Measurements from ENCODE around the gene THBD.

THBD gene

DNA sequence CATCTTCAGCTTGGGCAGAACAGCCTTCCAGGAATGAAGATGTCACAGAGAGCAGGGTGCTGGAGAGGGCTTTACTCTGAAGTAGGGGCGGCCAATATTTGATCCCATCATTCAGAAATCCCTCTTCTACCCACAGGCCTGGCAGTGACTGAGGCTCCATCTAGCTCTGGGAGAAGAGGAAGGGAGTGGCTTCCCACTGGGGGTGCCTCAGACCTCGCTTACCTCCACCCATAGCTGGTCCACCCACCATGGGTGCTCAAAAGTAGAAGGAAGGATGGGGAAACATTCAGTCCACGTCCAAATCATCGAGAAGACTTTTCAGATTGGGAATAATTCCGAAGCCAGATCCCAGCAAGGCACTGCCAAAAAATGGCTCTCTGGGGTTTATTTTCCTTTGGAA, 11.8 kb upstream of the THBD start:
- no peak for DNase-seq

- DNase-seq, result no peak
Measured at GRCh38 chr20:23060629-23061028, 11.2 kb upstream of the THBD start.

- DNase-seq, result no peak
Measured at GRCh38 chr20:23059846-23060245, 10.4 kb upstream of the THBD start.

DNA sequence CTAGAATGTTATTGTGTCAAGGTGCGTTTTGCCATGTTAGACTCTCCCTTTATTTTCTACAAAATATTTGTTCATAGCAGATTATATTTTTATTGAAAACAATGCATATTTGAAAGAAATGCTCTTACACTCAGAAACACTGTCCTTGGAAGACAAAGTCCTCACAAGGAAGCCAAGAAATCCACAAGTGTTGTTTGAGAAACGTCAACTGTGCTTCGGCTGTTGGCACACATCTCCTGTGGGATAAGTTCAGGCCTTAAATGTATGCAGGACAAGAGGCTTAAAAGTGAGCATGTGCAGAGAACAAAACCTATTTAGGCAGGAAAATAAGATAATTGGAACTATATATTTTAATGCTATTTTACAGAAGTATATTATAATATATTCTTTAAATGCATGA, 9.5 kb upstream of the THBD start:
- no peak for DNase-seq

DNA sequence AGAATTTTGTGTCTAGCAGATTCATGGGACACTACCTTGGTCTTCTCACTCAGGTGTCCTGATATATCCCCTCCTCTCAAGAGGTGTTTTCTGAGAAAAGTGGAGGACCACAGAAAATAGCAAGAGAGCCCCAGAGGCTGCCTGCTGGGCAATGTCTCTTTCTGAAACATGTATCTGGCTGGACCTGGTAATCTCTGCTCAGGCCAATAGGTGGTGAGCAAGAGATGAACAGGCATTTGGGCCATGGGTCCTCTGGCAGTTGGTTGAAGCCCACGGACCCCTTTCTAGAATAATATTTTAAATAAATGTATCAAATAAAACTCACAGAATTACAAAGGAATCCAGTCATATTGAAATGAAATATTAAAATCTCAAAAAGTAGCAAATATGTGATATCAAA, 8.8 kb upstream of the THBD start:
- no peak for DNase-seq

DNA sequence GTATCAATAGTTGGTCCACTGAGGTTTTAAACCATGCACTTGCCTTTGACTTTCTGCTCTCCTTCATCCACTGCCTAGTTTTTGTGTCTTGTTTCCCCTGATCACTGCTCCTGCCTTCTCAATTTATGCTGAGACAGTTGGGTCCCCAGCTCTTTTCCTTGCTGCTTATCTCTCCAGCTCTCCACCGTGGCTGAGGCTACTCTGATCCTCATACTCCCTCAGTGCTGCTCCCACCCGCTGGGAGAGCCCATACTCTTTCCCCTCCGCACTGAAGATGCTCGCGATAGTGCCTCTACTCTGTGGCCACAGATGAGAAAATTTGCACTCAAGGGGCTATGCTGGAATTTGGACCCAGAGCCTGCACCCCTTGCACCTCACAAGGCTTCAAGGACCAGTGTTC, 3.4 kb upstream of the THBD start:
- no peak for DNase-seq

DNA sequence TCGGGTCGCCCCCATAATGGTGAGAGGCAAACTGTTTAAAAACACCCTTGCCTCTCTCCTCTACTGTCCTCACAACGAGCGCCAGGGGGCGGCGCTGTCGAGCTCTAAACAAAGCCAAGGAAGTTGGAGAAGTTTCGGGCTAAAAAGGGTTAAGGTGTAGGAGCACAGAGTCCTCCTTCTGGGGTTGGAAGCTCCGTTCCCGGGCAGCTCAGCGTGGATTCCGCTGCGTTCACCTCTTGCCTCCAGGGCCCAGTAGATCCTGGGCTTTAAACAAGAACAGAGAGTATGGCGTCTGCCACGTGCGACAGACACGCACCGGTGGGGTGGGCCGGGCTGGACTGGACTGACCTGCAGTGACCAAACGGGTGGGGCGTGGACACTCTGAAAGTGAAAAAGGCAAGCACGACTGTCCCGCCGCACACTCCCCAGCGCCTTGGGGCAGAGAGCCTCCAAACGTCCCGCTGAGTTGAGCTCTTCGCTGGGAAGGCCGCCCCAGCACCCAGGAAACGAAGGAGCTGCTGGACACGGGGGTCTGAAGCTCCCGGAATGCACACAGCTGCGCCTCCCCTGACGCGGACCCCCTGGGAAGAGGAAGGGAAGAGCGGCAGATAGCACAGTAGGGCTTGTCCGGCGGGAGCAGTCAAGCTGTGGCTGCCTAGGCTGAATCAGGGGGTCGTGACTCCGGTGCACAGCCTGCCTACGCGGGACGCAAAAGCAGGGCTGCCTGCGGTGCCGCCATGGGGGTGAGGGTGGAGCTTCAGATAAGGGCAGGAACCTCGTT, 1.6 kb upstream of the THBD start:
- peak; percentile 85 for DNase-seq

DNA sequence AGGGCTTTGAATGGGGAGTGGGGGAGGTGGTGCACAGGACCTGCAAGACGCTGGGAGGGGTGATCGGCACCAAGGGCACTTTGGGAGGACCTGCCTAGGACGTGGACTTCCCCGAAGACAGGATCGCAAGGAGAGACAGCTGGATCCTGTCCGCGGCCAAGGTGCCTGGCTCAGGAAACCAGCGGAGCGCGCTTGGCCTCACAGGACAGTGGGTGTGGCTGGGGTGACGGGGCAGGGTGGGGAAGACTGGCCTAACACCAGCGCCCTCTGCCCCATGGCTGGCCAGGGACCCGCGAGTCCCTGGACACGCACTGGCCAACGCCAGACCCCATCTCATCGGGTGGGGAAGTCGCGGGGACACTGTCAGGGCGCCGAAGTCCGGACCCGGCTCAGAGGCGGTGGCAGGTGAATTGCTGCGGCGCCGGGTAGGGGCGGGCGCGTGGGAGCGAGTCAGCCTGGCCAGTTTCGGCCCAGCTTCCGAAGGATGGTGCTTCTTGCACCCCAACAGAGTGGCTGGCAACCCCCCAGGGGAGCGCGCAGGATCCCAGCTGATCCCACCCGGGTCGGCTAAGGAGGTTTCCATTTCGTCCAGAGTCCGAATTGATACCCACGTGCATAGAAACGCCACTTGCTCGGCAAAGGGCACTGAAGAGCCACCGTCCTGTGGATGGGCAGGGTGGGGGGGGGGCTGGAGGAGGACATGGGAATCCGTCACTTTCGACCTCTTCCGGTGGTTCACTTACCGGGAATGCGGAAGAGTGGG, 785 bp upstream of the THBD start:
- peak; percentile 57 for DNase-seq

DNA sequence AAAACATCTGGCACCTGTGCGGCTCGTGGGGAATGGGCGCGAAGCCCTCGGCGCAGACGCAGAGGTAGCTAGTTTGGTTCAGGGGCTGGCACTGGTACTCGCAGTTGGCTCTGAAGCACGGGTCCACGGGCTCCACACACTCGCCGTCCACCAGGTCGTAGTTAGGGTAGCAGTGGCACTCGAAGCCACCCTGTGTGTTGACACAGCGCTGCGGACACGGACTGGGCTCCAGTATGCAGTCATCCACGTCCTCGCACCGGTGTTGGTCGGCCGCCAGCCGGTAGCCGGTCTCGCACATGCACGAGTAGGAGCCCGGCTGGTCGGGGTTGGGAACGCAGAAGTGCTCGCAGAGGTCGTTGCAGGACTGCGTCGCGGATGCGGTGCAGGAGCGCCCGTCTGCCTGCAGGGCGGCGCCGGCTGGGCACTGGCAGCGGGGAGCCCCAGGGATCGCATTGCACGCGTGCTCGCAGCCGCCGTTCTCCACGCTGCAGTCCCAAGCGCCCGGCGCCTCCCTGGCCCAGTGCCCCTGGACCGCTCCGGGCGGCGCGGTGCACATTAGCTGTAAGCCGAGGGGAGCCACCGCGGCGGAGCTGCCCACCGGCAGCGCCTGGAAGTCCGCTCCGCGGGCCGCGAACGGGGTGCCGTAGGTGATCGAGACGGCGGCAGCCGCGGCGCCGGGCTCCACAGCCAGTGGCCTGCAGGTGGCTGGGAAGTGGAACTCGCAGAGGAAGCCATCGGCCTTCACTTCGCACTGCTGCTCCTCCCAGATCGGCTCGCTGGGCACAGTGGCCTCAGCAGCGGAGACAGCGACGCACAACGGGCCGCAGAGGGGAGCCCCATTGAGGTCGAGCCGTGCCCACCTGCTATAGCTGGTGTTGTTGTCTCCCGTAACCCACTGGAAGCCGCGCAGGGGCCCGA, 930 bp downstream of the THBD start:
- peak; percentile 55 for DNase-seq

DNA sequence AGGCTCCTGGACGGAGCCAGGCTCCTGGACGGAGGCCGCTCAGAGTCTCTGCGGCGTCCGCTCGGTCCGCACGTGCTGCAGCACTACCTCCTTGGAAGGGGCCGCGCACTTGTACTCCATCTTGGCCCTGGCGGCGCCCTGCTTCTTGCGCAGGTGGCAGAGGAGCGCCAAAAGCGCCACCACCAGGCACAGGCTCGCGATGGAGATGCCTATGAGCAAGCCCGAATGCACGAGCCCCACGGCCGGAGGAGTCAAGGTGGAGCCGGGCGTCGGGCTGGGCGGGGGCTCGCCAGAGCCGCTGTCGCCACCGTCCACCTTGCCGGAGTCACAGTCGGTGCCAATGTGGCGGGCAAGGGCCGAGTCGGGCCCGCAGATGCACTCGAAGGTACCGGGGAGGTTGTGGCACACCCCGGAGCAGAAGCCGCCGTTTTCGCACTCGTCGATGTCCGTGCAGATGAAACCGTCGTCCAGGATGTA, 1.7 kb downstream of the THBD start:
- DNase-seq, result peak; percentile 25

- DNase-seq, result no peak
Measured at GRCh38 chr20:23047001-23047737, 2.3 kb downstream of the THBD start.

DNA sequence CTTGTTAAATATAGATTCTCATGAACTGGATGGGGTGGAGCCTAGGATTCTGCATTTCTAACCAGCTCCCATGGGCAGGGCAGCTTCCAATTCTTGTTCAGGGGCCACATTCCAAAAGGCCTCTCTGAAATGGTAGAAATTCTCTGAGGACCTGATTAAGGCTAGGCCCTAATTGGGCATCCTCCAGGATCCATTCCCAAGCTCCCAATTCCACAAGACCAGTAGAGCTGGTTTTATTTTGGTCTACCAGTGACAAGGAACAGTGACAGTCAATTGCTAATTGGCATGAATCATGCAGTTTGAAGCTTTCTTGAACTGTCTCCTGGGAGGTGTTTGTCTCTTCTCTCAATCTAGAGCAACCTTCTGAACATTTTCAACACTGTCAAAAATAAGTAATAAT, 3.0 kb downstream of the THBD start:
- no peak for DNase-seq

DNA sequence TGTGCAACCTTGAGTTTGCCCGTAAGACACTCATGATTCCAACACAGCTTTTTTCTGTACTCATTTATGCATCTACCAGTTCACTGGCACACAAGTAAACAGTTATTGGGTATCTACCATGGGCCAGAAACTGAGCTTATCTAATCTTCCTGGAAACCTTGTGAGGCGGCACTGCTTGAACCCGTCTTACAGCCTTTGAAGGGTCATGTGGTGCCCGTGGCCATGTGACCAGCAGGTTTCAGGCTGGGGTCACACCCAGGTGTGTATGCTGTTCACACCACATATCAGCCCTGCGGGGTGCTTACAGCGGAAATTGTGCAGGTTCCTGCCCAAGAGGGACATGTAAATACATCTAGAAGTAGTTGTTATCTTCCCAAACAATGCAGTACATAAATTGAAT, 6.1 kb downstream of the THBD start:
- no peak for DNase-seq

DNA sequence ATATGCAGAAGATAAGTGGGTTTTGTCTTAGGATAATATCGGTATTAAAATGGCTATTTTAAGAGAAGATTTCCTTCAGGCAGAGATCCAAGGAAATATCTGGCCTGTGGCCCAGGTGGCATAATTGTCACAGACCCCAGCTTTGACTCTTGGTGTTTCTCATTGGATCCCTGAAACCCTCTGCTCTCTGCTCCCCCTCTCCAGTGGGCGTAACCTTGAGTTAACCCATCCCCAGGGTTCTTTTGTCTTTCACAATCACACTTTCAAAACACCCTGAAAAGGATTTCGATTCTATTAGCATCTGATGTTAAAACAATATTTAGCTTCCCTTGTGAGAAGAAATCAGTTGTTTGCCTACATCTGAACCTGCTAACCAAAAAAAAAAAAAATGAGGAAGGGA, 7.2 kb downstream of the THBD start:
- no peak for DNase-seq

- DNase-seq, result no peak
Measured at GRCh38 chr20:23039885-23040508, 9.5 kb downstream of the THBD start.

GRCh38 chr20:23039136-23039875, 10.2 kb downstream of the THBD start:
- no peak for DNase-seq

GRCh38 chr20:23037017-23037481, 12.4 kb downstream of the THBD start:
- DNase-seq, result no peak

- DNase-seq, result no peak
Measured at GRCh38 chr20:23036371-23036770, 13.1 kb downstream of the THBD start.

DNA sequence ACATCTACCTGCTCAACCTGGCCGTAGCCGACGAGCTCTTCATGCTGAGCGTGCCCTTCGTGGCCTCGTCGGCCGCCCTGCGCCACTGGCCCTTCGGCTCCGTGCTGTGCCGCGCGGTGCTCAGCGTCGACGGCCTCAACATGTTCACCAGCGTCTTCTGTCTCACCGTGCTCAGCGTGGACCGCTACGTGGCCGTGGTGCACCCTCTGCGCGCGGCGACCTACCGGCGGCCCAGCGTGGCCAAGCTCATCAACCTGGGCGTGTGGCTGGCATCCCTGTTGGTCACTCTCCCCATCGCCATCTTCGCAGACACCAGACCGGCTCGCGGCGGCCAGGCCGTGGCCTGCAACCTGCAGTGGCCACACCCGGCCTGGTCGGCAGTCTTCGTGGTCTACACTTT, 13.7 kb downstream of the THBD start:
- no peak for DNase-seq

- DNase-seq, result peak; percentile 23
Measured at GRCh38 chr20:23034721-23035671, 14.5 kb downstream of the THBD start, which contains the start of gene SSTR4. Gene SSTR4 (plus strand): TSS chr20:23035312. CDS start chr20:23035484, 172 bp downstream.

Data from right hindlimb (tissue), 1 donor.